MG63 (cell line): ENCODE measurements around the gene PAFAH2. TPM values are rescaled to one million over a fixed set of nuclear protein-coding genes. Genes with fewer than 3 reads are reported as not detected.
"Not testable (repeated sequence)": the region's sequence is repeated elsewhere in the genome, so short reads cannot be mapped to it uniquely, and the experiment has no call there.

Experiments
- DNase-seq: peaks from one replicate; pipeline ENCODE4 v3.0.0-alpha.2; 2020
- H3K27me3 ChIP-seq: fragments of 250-450 bp; sonication (Bioruptor Pico); 2 replicates; pipeline ENCODE4 v1.5.1; 2020; ENCODE audit warnings: mild to moderate bottlenecking, moderate library complexity
- H3K36me3 ChIP-seq: fragments of 250-450 bp; sonication (Bioruptor Pico); 2 replicates; pipeline ENCODE4 v1.5.1; 2020; ENCODE audit warnings: mild to moderate bottlenecking, moderate library complexity
- H3K4me3 ChIP-seq: fragments of 250-450 bp; sonication (Bioruptor Pico); 2 replicates; pipeline ENCODE4 v1.5.1; 2020; ENCODE audit warnings: mild to moderate bottlenecking, moderate library complexity
- H3K9me3 ChIP-seq: fragments of 250-450 bp; sonication (Bioruptor Pico); 2 replicates; pipeline ENCODE4 v1.5.1; 2020; ENCODE audit warnings: mild to moderate bottlenecking, moderate library complexity
- total RNA-seq: library from RNA; depleted of rRNA; stranded (reverse); fragments of >200 nt; shearing (Covaris generic); gene quantifications from 2 replicates; pipeline ENCODE4 v1.2.3, GENCODE V29; 2014; ENCODE audit warnings: low replicate concordance

The PAFAH2 gene
- total RNA-seq, 1 experiment from 2014 or later, result 4.5 TPM

- DNase-seq, result no peak
- Histone ChIP-seq H3K4me3 (no peak overlapping the region), H3K36me3 (no peaks in the 10 kb centered on the region), H3K27me3 (no peaks in the 10 kb centered on the region), H3K9me3 (no peaks in the 10 kb centered on the region)
Measured at GRCh38 chr1:25999041-25999800, 1.4 kb upstream of the PAFAH2 start.

- Histone ChIP-seq H3K9me3 (no peaks in the 10 kb centered on the region), H3K36me3 (no peaks in the 10 kb centered on the region), H3K27me3 (no peaks in the 10 kb centered on the region), H3K4me3 (peak overlapping the region; percentile 63)
- no peak for DNase-seq
Measured at GRCh38 chr1:25996966-25997827, 666 bp downstream of the PAFAH2 start.

- Histone ChIP-seq H3K9me3 (no peaks in the 10 kb centered on the region), H3K27me3 (no peaks in the 10 kb centered on the region), H3K36me3 (no peaks in the 10 kb centered on the region), H3K4me3 (no peak overlapping the region)
- no peak for DNase-seq
Measured at GRCh38 chr1:25994402-25995150, 3.3 kb downstream of the PAFAH2 start.

GRCh38 chr1:25993197-25993951 lies 4.5 kb downstream of the PAFAH2 start:
- DNase-seq, result no peak
- Histone ChIP-seq H3K27me3 (no peaks in the 10 kb centered on the region), H3K4me3 (no peak overlapping the region), H3K36me3 (no peaks in the 10 kb centered on the region), H3K9me3 (no peaks in the 10 kb centered on the region)

GRCh38 chr1:25992689-25993171 lies 5.1 kb downstream of the PAFAH2 start:
- no peak for DNase-seq
- Histone ChIP-seq H3K36me3 (no peaks in the 10 kb centered on the region), H3K27me3 (no peaks in the 10 kb centered on the region), H3K9me3 (no peaks in the 10 kb centered on the region), H3K4me3 (no peak overlapping the region)

GRCh38 chr1:25991937-25992688 lies 5.8 kb downstream of the PAFAH2 start:
- Histone ChIP-seq H3K9me3 (no peaks in the 10 kb centered on the region), H3K4me3 (no peak overlapping the region), H3K27me3 (no peaks in the 10 kb centered on the region), H3K36me3 (no peaks in the 10 kb centered on the region)
- no peak for DNase-seq

- no peak for DNase-seq
- H3K27me3 ChIP-seq, result no peaks in the 10 kb centered on the region
- no peak overlapping the region for H3K4me3 ChIP-seq
- H3K9me3 ChIP-seq, result no peaks in the 10 kb centered on the region
- H3K36me3 ChIP-seq, result 0 out of 2 replicates have a peak, but pooled peaks cover 2% of the 10 kb centered on the region
Measured at GRCh38 chr1:25990702-25991395, 7.0 kb downstream of the PAFAH2 start.

- Histone ChIP-seq H3K27me3 (no peaks in the 10 kb centered on the region), H3K36me3 (0 out of 2 replicates have a peak, but pooled peaks cover 2% of the 10 kb centered on the region), H3K9me3 (no peaks in the 10 kb centered on the region), H3K4me3 (no peak overlapping the region)
- no peak for DNase-seq
Measured at GRCh38 chr1:25990251-25990650, 7.6 kb downstream of the PAFAH2 start.

GRCh38 chr1:25989440-25990234 lies 8.2 kb downstream of the PAFAH2 start:
- DNase-seq, result no peak
- Histone ChIP-seq H3K27me3 (no peaks in the 10 kb centered on the region), H3K4me3 (no peak overlapping the region), H3K36me3 (0 out of 2 replicates have a peak, but pooled peaks cover 2% of the 10 kb centered on the region), H3K9me3 (no peaks in the 10 kb centered on the region)

GRCh38 chr1:25987951-25988350 lies 9.9 kb downstream of the PAFAH2 start:
- H3K4me3 ChIP-seq, result no peak overlapping the region
- no peak for DNase-seq
- 0 out of 2 replicates have a peak, but pooled peaks cover 2% of the 10 kb centered on the region for H3K36me3 ChIP-seq
- H3K27me3 ChIP-seq, result no peaks in the 10 kb centered on the region
- H3K9me3 ChIP-seq, result no peaks in the 10 kb centered on the region

GRCh38 chr1:25986773-25987172 lies 11.1 kb downstream of the PAFAH2 start:
- H3K9me3 ChIP-seq, H3K4me3 ChIP-seq, H3K36me3 ChIP-seq, DNase-seq, H3K27me3 ChIP-seq: not testable (repeated sequence)

- peaks cover 2% of the 10 kb centered on the region; the same call in 1 of the 2 replicates for H3K36me3 ChIP-seq
- DNase-seq, result no peak
- H3K4me3 ChIP-seq, result no peak overlapping the region
- no peaks in the 10 kb centered on the region for H3K9me3 ChIP-seq
- H3K27me3 ChIP-seq, result no peaks in the 10 kb centered on the region
Measured at GRCh38 chr1:25985670-25986069, 12.2 kb downstream of the PAFAH2 start.

- H3K36me3 ChIP-seq, result peaks cover 2% of the 10 kb centered on the region; the same call in 1 of the 2 replicates
- no peak for DNase-seq
- no peaks in the 10 kb centered on the region for H3K9me3 ChIP-seq
- H3K4me3 ChIP-seq, result no peak overlapping the region
- H3K27me3 ChIP-seq, result no peaks in the 10 kb centered on the region
Measured at GRCh38 chr1:25985171-25985570, 12.7 kb downstream of the PAFAH2 start.

- no peak overlapping the region for H3K4me3 ChIP-seq
- no peaks in the 10 kb centered on the region for H3K9me3 ChIP-seq
- DNase-seq, result no peak
- no peaks in the 10 kb centered on the region for H3K27me3 ChIP-seq
- no peaks in the 10 kb centered on the region; the same call in 1 of the 2 replicates for H3K36me3 ChIP-seq
Measured at GRCh38 chr1:25979210-25979609, 18.7 kb downstream of the PAFAH2 start.
